Neuronal stem cell (in vitro differentiated cells): Measurements from ENCODE around the gene LRRC59.

ENCODE experiments used
- DNase-seq: peaks from one replicate; pipeline ENCODE4 v3.0.0-alpha.2; 2013; ENCODE audit warnings: low spot score
- H2AFZ ChIP-seq: one replicate; pipeline ENCODE4 v1.6.1; 2013; ENCODE audit warnings: mild to moderate bottlenecking, low read length, inconsistent platforms
- H2AK5ac ChIP-seq: 2 replicates; pipeline ENCODE4 v1.6.1; 2013; ENCODE audit warnings: low read depth, mild to moderate bottlenecking, inconsistent platforms, low read length, moderate library complexity, mixed read lengths
- H2BK120ac ChIP-seq: 2 replicates; pipeline ENCODE4 v1.6.1; 2013; ENCODE audit warnings: low read depth, mild to moderate bottlenecking, inconsistent platforms, low read length, moderate library complexity, mixed read lengths
- H2BK12ac ChIP-seq: one replicate; pipeline ENCODE4 v1.6.1; 2013; ENCODE audit warnings: low read length, inconsistent platforms
- H2BK15ac ChIP-seq: 2 replicates; pipeline ENCODE4 v1.6.1; 2013; ENCODE audit warnings: mild to moderate bottlenecking, low read length, inconsistent platforms, mixed read lengths
- H2BK5ac ChIP-seq: one replicate; pipeline ENCODE4 v1.6.1; 2013; ENCODE audit warnings: inconsistent platforms, mild to moderate bottlenecking, low read length, moderate library complexity
- H3K14ac ChIP-seq: one replicate; pipeline ENCODE4 v1.6.1; 2013; ENCODE audit warnings: low read length, inconsistent platforms
- H3K18ac ChIP-seq: 2 replicates; pipeline ENCODE4 v1.6.1; 2013; ENCODE audit warnings: low read length, inconsistent platforms
- H3K23ac ChIP-seq: 2 replicates; pipeline ENCODE4 v1.6.1; 2013; ENCODE audit warnings: low read depth, mild to moderate bottlenecking, mixed read lengths, low read length, inconsistent platforms; ENCODE audit not compliant: poor library complexity
- H3K27ac ChIP-seq: replicated peaks from 3 replicates; pipeline ENCODE4 v1.5.1; 2013; ENCODE audit warnings: low read length, inconsistent platforms
- H3K27me3 ChIP-seq, 3 experiments: 2 replicates each; pipeline ENCODE4 v1.6.1; 2013; ENCODE audit warnings: low read length in 3 of 3, mild to moderate bottlenecking in 2 of 3, inconsistent platforms in 1 of 3, low read depth in 1 of 3, mixed read lengths in 1 of 3, moderate library complexity in 1 of 3; ENCODE audit not compliant: control insufficient read depth in 3 of 3, insufficient read depth in 3 of 3
- H3K36me3 ChIP-seq, 2 donors: replicated peaks in 1 of 2; 2 replicates each; pipeline ENCODE4 v1.6.1; 2013; ENCODE audit warnings: low read length in 2 of 2; ENCODE audit not compliant: control insufficient read depth in 2 of 2, insufficient read depth in 2 of 2
- H3K4ac ChIP-seq: 2 replicates; pipeline ENCODE4 v1.6.1; 2013; ENCODE audit warnings: inconsistent platforms, mild to moderate bottlenecking, low read length, moderate library complexity
- H3K4me1 ChIP-seq, 2 donors: 1 replicate in 1 of 2; 2 replicates in 1 of 2; pipeline ENCODE4 v1.6.1; 2013; ENCODE audit warnings: low read length in 2 of 2, low read depth in 1 of 2; ENCODE audit not compliant: control insufficient read depth in 2 of 2, insufficient read depth in 1 of 2
- H3K4me2 ChIP-seq: one replicate; pipeline ENCODE4 v1.6.1; 2013; ENCODE audit warnings: mild to moderate bottlenecking, low read length, inconsistent platforms; ENCODE audit not compliant: insufficient read depth, poor library complexity, severe bottlenecking
- H3K4me3 ChIP-seq, 2 donors: 2 replicates each; pipeline ENCODE4 v1.5.1; 2013; ENCODE audit warnings: low read length in 2 of 2, mild to moderate bottlenecking in 2 of 2, inconsistent platforms in 1 of 2, moderate library complexity in 1 of 2
- H3K79me1 ChIP-seq: one replicate; pipeline ENCODE4 v1.6.1; 2013; ENCODE audit warnings: low read depth, mild to moderate bottlenecking, inconsistent platforms, low read length, moderate library complexity
- H3K9ac ChIP-seq: one replicate; pipeline ENCODE4 v1.6.1; 2013; ENCODE audit warnings: mild to moderate bottlenecking, low read depth, low read length, inconsistent platforms; ENCODE audit not compliant: poor library complexity
- H3K9me3 ChIP-seq, 2 donors: replicated peaks in 1 of 2; 2 replicates each; pipeline versions ENCODE3 to v1.6.1; 2013; ENCODE audit warnings: low read length in 2 of 2, mild to moderate bottlenecking in 2 of 2, inconsistent platforms in 1 of 2, low read depth in 1 of 2, mixed read lengths in 1 of 2, moderate library complexity in 1 of 2; ENCODE audit not compliant: control insufficient read depth in 2 of 2, insufficient read depth in 1 of 2
- H4K8ac ChIP-seq: one replicate; pipeline ENCODE4 v1.6.1; 2013; ENCODE audit warnings: low read depth, mild to moderate bottlenecking, inconsistent platforms, low read length, moderate library complexity
- H4K91ac ChIP-seq: one replicate; pipeline ENCODE4 v1.6.1; 2013; ENCODE audit warnings: low read length, low read depth, mild to moderate bottlenecking, inconsistent platforms; ENCODE audit not compliant: poor library complexity
- WGBS, 2 donors: extraction: QIAGEN DNeasy Blood & Tissue Kit; methylation state at CpG; one replicate each; pipeline ENCODE4 v1.1.7; 2013; ENCODE audit warnings: missing lambda C conversion rate in 2 of 2, mixed read lengths in 1 of 2; ENCODE audit not compliant: insufficient read length in 2 of 2, insufficient replicate concordance in 1 of 2; ENCODE audit errors: extremely low coverage in 2 of 2; 5-methylcytosine and 5-hydroxymethylcytosine counted together

Gene LRRC59

DNA sequence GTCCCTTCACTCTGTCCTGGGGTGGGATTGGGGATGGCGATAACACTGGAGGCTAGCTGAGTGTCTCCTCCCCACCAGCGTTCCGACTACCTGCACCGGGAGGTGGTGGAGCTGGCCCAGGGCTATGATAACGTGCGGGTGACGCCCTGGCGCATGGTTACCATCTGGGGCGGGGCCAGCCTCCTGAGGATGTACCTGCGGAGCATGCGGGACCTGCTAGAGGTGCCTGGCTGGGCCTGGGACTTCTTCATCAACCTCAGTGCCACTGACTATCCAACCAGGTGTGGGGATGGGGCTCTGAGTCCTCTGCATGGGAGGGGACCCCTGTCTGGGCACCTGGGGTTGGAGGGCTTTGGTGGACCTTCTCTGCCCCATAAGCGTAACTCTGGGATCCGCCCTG lies 42.5 kb downstream of the LRRC59 start:
- Histone ChIP-seq H3K9me3 (no peaks in the 10 kb centered on the region), H3K36me3 (peaks cover 66 to 81% of the 10 kb centered on the region in 2 donors), H2BK120ac (no peak overlapping the region), H3K27ac (no peak overlapping the region), H2BK15ac (no peak overlapping the region), H4K91ac (no peak overlapping the region), H4K8ac (no peak overlapping the region), H3K14ac (no peak overlapping the region), H3K4ac (no peak overlapping the region), H2AFZ (no peak overlapping the region), H3K18ac (no peak overlapping the region), H2AK5ac (no peak overlapping the region), H3K79me1 (peaks cover 20% of the 10 kb centered on the region), H3K4me2 (no peak overlapping the region), H2BK5ac (peak overlapping the region; percentile 39), H3K9ac (no peak overlapping the region), H2BK12ac (no peak overlapping the region), H3K4me3 (no peak overlapping the region), H3K27me3 (no peaks in the 10 kb centered on the region), H3K23ac (peak overlapping the region; percentile 6), H3K4me1 (peaks cover 0 to 2% of the 10 kb centered on the region in 2 donors)
- no peak for DNase-seq
- WGBS, 2 donors = no CpG with 5 or more reads among the region's 13 CpGs

DNA sequence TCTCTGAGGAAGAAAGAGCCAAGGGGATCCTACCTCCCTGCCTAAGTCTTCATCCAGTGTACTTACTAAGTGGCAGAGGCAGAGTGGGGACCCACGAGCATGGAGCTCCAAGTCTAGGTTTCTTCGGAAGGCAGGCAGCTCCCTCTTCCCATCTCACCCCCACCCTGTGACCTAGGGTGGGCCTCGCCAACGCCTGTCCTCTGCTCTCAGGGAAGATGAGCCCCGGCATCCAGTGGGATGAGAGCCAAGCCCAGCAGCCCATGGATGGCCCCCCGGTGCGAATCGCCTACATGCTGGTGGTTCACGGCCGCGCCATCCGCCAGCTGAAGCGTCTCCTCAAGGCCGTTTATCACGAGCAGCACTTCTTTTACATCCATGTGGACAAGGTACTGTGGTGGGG lies 43.1 kb downstream of the LRRC59 start:
- no peak overlapping the region for H3K9ac ChIP-seq
- no CpG with 5 or more reads among the region's 15 CpGs for WGBS, 2 donors

DNA sequence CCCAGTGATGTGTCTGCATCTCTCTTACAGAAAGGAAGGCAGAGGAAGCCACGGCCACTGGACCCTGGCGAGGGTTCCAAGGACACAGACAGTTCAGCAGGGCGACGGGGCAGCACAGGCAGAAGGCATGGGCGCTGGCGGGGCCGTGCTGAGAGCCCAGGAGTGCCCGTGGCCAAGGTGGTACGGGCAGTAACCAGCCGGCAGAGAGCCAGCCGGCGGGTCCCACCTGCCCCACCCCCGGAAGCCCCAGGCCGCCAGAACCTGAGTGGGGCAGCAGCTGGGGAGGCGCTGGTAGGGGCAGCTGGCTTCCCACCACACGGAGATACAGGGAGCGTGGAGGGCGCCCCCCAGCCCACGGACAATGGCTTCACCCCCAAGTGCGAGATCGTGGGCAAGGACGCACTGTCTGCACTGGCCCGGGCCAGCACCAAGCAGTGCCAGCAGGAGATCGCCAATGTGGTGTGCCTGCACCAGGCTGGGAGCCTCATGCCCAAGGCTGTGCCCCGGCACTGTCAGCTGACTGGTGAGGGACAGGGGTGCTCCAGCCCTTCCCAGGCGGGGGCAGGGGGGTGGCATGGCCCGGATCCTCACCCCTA lies 43.6 kb downstream of the LRRC59 start:
- no peak overlapping the region for H2AK5ac ChIP-seq
- no peak overlapping the region for H3K4me3 ChIP-seq
- peak overlapping the region; percentile 38 for H3K14ac ChIP-seq
- peak overlapping the region; percentile 82 for H2BK5ac ChIP-seq
- no CpG with 5 or more reads among the region's 27 CpGs for WGBS, 2 donors
- no peak overlapping the region for H3K27ac ChIP-seq
- H3K9me3 ChIP-seq = no peaks in the 10 kb centered on the region
- no peak overlapping the region for H4K91ac ChIP-seq
- H3K4me1 ChIP-seq = peaks cover under 1 to 2% of the 10 kb centered on the region in 2 donors
- no peaks in the 10 kb centered on the region for H3K27me3 ChIP-seq
- H3K9ac ChIP-seq = no peak overlapping the region
- no peak for DNase-seq
- H3K4me2 ChIP-seq = no peak overlapping the region
- H2BK120ac ChIP-seq = no peak overlapping the region
- H3K4ac ChIP-seq = no peak overlapping the region
- H4K8ac ChIP-seq = no peak overlapping the region
- H3K36me3 ChIP-seq = peaks cover 58 to 72% of the 10 kb centered on the region in 2 donors
- no peak overlapping the region for H2AFZ ChIP-seq
- peak overlapping the region; percentile 43 for H3K23ac ChIP-seq
- no peak overlapping the region for H3K18ac ChIP-seq
- H3K79me1 ChIP-seq = peaks cover 24% of the 10 kb centered on the region
- H2BK15ac ChIP-seq = no peak overlapping the region
- H2BK12ac ChIP-seq = no peak overlapping the region

More for the DNA sequence above, 43.1 kb downstream of the LRRC59 start:
- H3K4ac ChIP-seq = peak overlapping the region; percentile 3
- H2AFZ ChIP-seq = no peak overlapping the region
- H2BK12ac ChIP-seq = no peak overlapping the region
- no peak overlapping the region for H2AK5ac ChIP-seq
- H2BK120ac ChIP-seq = no peak overlapping the region
- H2BK5ac ChIP-seq = peak overlapping the region; percentile 82
- H3K79me1 ChIP-seq = peaks cover 20% of the 10 kb centered on the region
- no peaks in the 10 kb centered on the region for H3K27me3 ChIP-seq
- no peak for DNase-seq
- no peak overlapping the region for H4K91ac ChIP-seq
- H3K36me3 ChIP-seq = peaks cover 62 to 77% of the 10 kb centered on the region in 2 donors
- no peak overlapping the region for H3K27ac ChIP-seq
- H3K18ac ChIP-seq = no peak overlapping the region
- no peak overlapping the region for H3K4me2 ChIP-seq
- peak overlapping the region; percentile 43 for H3K23ac ChIP-seq
- no peaks in the 10 kb centered on the region for H3K9me3 ChIP-seq
- no peak overlapping the region for H3K4me3 ChIP-seq
- no peak overlapping the region for H3K14ac ChIP-seq
- no peak overlapping the region for H4K8ac ChIP-seq
- no peak overlapping the region for H2BK15ac ChIP-seq
- peaks cover 0 to under 1% of the 10 kb centered on the region in 2 donors for H3K4me1 ChIP-seq

DNA sequence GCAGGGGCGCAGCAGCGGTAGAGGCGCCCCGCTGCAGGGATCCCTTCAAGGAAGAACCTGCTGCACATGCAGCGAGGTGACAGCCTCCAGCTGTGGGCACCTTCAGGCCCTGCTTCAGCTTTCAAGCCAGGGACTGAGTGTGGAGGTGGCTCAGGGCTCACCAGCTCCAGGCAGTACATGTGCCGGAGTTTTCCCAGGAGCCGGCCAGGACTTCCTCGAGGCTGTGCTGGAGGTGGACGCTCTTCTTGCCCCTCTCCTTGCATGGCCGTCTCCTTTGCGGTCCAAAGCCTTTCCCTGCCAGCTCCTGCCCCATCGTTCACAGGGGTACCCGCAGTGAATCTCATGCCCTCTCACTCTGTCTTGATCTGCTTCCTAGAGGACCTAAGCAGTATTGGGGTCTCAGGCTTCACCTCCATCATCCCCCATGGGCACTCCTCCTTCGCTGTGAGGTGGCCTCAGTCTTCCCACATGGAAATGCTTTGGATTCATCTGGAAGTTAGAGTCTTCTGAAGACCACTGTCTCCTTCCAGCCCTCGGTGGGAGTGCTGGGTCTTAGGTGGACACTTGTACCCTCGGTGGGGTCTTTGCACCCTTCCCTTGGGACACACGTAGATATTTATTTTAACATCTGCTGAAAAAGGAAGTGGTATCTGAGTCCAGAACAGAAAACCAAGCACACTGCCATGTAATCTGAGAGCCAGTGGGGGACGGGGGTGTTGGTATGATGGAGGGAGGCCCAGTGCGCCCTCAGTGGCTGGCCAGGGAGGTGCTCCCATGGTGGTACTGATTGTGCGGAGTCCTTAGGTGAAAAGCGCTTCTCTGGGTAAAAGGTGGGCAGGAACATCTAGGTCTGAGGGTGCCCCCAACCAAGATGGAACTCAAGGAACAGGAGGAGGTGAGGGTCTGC lies 44.4 kb downstream of the LRRC59 start:
- Histone ChIP-seq H4K8ac (no peak overlapping the region), H3K9ac (peak overlapping the region; percentile 54), H3K4me3 (no peak overlapping the region), H3K79me1 (peaks cover 21% of the 10 kb centered on the region), H2BK12ac (no peak overlapping the region), H3K9me3 (no peaks in the 10 kb centered on the region), H3K23ac (no peak overlapping the region), H2BK120ac (no peak overlapping the region), H2AK5ac (no peak overlapping the region), H3K4me2 (no peak overlapping the region), H2BK5ac (no peak overlapping the region), H2BK15ac (no peak overlapping the region), H3K27ac (no peak overlapping the region), H2AFZ (no peak overlapping the region), H3K18ac (no peak overlapping the region), H3K36me3 (peaks cover 52 to 65% of the 10 kb centered on the region in 2 donors), H3K4ac (no peak overlapping the region), H3K27me3 (no peaks in the 10 kb centered on the region), H4K91ac (no peak overlapping the region), H3K4me1 (peaks cover 5 to 7% of the 10 kb centered on the region in 2 donors), H3K14ac (no peak overlapping the region)
- WGBS, 2 donors = no CpG with 5 or more reads among the region's 21 CpGs
- no peak for DNase-seq
